Esophagus muscularis mucosa (tissue), 4 donors: ENCODE measurements around the gene ADSL. TPM values are rescaled to one million over a fixed set of nuclear protein-coding genes. Genes with fewer than 3 reads are reported as not detected.

ENCODE experiments used
- DNase-seq: peaks from one replicate; pipeline ENCODE4 v3.0.0-alpha.2; 2017; ENCODE audit errors: extremely low spot score
- H3K27ac ChIP-seq, 4 donors: fragments of 200-600 bp; sonication (generic); replicated peaks in 1 of 4; 1 replicate in 3 of 4; 2 replicates in 1 of 4; pipeline ENCODE4 v1.5.1; 2016 to 2019; ENCODE audit warnings: mild to moderate bottlenecking in 1 of 4
- H3K27me3 ChIP-seq, 4 donors: fragments of 200-600 bp; sonication (generic); one replicate each; pipeline versions ENCODE4 v1.5.1 to v1.6.0; 2016 to 2019
- H3K36me3 ChIP-seq, 4 donors: fragments of 200-600 bp; sonication (generic); one replicate each; pipeline ENCODE4 v1.5.1; 2016 to 2019
- H3K4me1 ChIP-seq, 4 donors: fragments of 200-600 bp; sonication (generic); one replicate each; pipeline ENCODE4 v1.5.1; 2016 to 2019
- H3K4me3 ChIP-seq, 4 donors: fragments of 200-600 bp; sonication (generic); 1 replicate in 2 of 4; 2 replicates in 2 of 4; pipeline ENCODE4 v1.5.1; 2016 to 2019; ENCODE audit warnings: mild to moderate bottlenecking in 4 of 4, moderate library complexity in 1 of 4
- H3K9me3 ChIP-seq, 4 donors: fragments of 200-600 bp; sonication (generic); 1 replicate in 3 of 4; 2 replicates in 1 of 4; pipeline ENCODE4 v1.5.1; 2016 to 2019
- EP300 ChIP-seq: sonication (generic); formaldehyde crosslinking; IDR thresholded peaks from one replicate; pipeline ENCODE4 v1.6.1; 2017; ENCODE audit warnings: antibody characterized with exemption
- POLR2A ChIP-seq: fragments of 450-650 bp; IDR thresholded peaks from one replicate; pipeline ENCODE4 v1.6.1; 2017; ENCODE audit warnings: antibody characterized with exemption, moderate library complexity, mild to moderate bottlenecking, low read depth
- POLR2AphosphoS5 ChIP-seq, 2 donors: sonication (generic); formaldehyde crosslinking; IDR thresholded peaks; one replicate each; pipeline ENCODE4 v1.6.1; 2017; ENCODE audit warnings: antibody characterized with exemption in 2 of 2
- WGBS: methylation state at CpG from one replicate; pipeline ENCODE4 v1.1.5; 2018; 5-methylcytosine and 5-hydroxymethylcytosine counted together
- intact Hi-C: fragments of 100-400 bp; cut with DNase I; formaldehyde crosslinking; loops from one replicate; pipeline ENCODE4 v1.15.1; 2023
- total RNA-seq, 4 donors: library from RNA; depleted of rRNA; stranded (reverse); fragments of >200 nt; gene quantifications; one replicate each; pipeline versions ENCODE4 v1.1.0 to v1.2.1, GENCODE V29; 2016
- TF ChIP-seq, protein P1 (sequence below), 3 experiments: fragments of 200-600 bp in 2 of 3; fragments of 450-650 bp in 1 of 3; sonication (generic) in 2 of 3; IDR thresholded peaks; one replicate each; pipeline ENCODE4 v1.5.1; 2017 to 2019; ENCODE audit warnings: antibody characterized with exemption in 3 of 3, mild to moderate bottlenecking in 2 of 3, moderate library complexity in 1 of 3

The ADSL gene
- total RNA-seq, 4 donors from 2014 or later = 58.7 to 91.1 (median 76.3) TPM

DNA sequence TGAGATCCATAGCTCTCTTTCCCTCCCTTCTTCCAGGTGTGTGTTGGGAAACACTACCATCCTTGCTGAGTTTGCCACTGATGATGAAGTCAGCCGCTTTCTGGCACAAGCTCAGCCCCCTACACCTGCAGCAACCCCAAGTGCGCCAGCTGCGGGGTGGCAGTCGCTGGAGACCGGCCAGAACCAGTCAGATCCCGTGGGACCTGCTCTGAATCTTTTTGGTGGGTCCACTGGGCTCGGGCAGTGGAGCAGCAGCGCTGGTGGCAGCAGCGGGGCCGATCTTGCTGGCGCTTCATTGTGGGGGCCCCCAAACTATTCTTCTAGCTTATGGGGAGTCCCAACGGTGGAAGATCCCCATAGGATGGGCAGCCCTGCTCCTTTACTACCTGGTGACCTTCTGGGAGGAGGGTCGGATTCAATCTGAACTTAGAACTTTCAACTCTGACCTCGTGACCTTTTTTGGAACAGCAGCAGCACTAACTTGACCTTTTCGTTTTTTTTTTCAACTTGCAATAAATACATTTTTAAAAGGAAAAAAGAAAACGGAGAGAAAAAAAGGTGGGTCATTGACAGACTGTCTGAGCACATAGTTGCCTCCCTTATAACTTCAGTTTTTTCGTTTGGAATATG, 23.4 kb upstream of the ADSL start:
- H3K4me1 ChIP-seq = peaks cover 0 to 36% (median 29%) of the 10 kb centered on the region in 4 donors
- intact Hi-C loops = no loop called here
- WGBS = 88% methylated on average over 16 of the region's 17 CpGs
- TF ChIP-seq POLR2A = no peak
- TF ChIP-seq EP300 = no peak
- TF ChIP-seq POLR2AphosphoS5 (IDR thresholded peaks at IDR 0.05) = no peak
- TF ChIP-seq, protein P1, sequence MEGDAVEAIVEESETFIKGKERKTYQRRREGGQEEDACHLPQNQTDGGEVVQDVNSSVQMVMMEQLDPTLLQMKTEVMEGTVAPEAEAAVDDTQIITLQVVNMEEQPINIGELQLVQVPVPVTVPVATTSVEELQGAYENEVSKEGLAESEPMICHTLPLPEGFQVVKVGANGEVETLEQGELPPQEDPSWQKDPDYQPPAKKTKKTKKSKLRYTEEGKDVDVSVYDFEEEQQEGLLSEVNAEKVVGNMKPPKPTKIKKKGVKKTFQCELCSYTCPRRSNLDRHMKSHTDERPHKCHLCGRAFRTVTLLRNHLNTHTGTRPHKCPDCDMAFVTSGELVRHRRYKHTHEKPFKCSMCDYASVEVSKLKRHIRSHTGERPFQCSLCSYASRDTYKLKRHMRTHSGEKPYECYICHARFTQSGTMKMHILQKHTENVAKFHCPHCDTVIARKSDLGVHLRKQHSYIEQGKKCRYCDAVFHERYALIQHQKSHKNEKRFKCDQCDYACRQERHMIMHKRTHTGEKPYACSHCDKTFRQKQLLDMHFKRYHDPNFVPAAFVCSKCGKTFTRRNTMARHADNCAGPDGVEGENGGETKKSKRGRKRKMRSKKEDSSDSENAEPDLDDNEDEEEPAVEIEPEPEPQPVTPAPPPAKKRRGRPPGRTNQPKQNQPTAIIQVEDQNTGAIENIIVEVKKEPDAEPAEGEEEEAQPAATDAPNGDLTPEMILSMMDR (IDR thresholded peaks at IDR 0.05) = no peak
- no peak overlapping the region for H3K4me3 ChIP-seq
- H3K36me3 ChIP-seq = peaks cover 24 to 72% (median 58%) of the 10 kb centered on the region in 4 donors
- H3K27ac ChIP-seq = peak overlapping the region in 1 of 4 donors; percentile 53
- no peaks in the 10 kb centered on the region for H3K9me3 ChIP-seq
- DNase-seq = no peak
- H3K27me3 ChIP-seq = no peaks in the 10 kb centered on the region

DNA sequence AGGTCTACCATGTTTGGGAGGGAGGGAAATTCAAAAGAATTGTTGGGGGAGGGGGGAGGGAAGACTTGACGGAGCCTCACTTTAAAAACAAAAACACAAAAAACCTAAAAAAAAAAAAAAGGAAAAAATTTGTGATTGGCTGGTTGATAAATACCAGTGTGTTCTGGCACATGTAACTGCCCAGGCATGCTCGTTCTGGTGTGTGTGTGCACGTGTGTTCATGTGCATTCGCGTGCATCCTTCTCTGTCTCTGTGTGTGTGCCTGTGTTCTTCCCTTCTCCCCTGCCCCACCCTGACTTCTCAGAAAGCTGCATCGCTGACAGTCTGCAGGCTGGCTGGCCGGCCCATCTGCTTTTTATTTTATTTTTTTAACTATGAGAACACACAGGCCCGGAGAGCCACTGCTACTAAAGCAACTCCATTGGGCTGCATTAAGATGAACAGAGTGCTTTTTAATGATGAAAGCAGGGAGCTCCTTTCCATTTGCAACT, 22.6 kb upstream of the ADSL start:
- H3K4me1 ChIP-seq = peaks cover 0 to 36% (median 29%) of the 10 kb centered on the region in 4 donors
- DNase-seq = no peak
- WGBS = 52% methylated on average over 8 of the region's 8 CpGs
- peak overlapping the region in 3 of 4 donors; percentile 2 to 53 (median 26) for H3K27ac ChIP-seq
- intact Hi-C loops = no loop called here
- TF ChIP-seq POLR2A (no peak), POLR2AphosphoS5 (IDR thresholded peaks at IDR 0.05) (peak in 1 of 2 donors; percentile 6), EP300 (no peak)
- TF ChIP-seq, protein P1 (IDR thresholded peaks at IDR 0.05) = no peak
- no peak overlapping the region for H3K4me3 ChIP-seq
- peaks cover 23 to 64% (median 51%) of the 10 kb centered on the region in 4 donors for H3K36me3 ChIP-seq
- no peaks in the 10 kb centered on the region for H3K27me3 ChIP-seq
- H3K9me3 ChIP-seq = no peaks in the 10 kb centered on the region

DNA sequence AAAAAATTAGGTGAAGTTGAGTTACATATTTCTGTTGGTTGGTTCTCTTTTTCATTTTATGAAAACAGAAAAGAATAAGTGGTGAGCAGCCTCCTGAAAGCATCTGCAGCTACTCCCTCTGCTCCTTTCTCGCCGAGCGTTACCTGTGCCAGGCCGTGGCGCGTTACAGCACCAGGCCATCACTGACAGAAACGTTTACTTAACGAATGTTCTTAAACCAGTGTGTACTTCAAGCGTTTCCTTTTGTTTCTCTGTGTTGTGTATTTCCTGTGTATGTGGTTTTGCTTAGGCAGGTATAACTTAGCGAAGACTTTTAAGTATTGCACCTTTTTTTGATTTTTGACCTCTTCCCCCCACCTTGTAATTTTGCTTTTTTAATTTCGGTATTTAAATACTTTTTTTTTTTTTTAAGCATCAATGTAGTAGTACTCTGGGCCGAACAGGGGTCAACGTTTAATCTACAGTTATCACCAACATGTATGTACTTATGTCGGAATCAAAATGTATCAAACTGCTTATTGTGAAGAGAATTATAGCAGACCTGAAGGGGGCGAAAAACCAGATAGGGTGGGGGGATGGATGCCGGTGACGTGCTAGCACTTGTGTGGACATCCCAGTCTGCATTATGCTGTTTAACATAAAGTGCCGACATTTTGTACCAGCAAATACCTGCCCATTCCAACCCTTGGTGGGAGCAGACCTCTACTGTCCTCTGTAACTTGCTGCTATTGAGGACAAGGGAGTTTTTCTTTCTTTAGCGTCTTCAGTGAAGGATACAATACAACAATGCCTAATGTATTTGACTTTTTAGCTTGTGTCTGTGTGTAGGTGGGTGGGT, 21.6 kb upstream of the ADSL start:
- no peak for DNase-seq
- Histone ChIP-seq H3K9me3 (no peaks in the 10 kb centered on the region), H3K4me3 (no peak overlapping the region), H3K36me3 (peaks cover 23 to 59% (median 44%) of the 10 kb centered on the region in 4 donors), H3K4me1 (peaks cover 0 to 36% (median 29%) of the 10 kb centered on the region in 4 donors), H3K27ac (peak overlapping the region in 3 of 4 donors; percentile 2 to 53 (median 26)), H3K27me3 (no peaks in the 10 kb centered on the region)
- WGBS = 82% methylated on average over 19 of the region's 19 CpGs
- intact Hi-C loops = no loop called here
- TF ChIP-seq POLR2A (no peak), POLR2AphosphoS5 (IDR thresholded peaks at IDR 0.05) (peak in 1 of 2 donors; percentile 36), EP300 (no peak)
- TF ChIP-seq, protein P1 (IDR thresholded peaks at IDR 0.05) = no peak

DNA sequence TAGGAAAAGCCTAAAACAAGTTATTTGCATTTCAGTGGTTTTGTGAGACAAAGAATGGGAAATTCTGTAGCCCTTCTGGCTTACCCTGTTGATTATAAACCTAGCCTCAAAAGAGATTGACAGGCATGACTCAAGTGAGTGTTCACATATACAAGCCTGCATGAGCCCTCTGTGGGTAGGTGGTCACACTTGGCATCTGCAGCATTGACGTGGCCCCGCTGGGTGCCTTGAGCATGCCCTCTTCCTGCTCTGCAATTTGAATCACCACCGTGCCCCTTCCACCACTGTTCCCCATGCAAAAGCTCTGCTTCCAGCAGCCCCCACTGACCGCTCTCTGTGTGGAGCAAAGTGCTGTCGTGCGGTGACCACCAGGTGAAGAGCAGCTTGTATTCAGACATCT, 21.0 kb upstream of the ADSL start:
- Histone ChIP-seq H3K4me3 (no peak overlapping the region), H3K4me1 (peaks cover 0 to 36% (median 29%) of the 10 kb centered on the region in 4 donors), H3K9me3 (no peaks in the 10 kb centered on the region), H3K27ac (no peak overlapping the region), H3K27me3 (no peaks in the 10 kb centered on the region), H3K36me3 (peaks cover 23 to 52% (median 39%) of the 10 kb centered on the region in 4 donors)
- intact Hi-C loops = no loop called here
- TF ChIP-seq POLR2AphosphoS5 (IDR thresholded peaks at IDR 0.05) = no peak
- TF ChIP-seq, protein P1 (IDR thresholded peaks at IDR 0.05) = no peak
- no peak for TF ChIP-seq POLR2A
- no peak for TF ChIP-seq EP300
- no peak for DNase-seq
- 88% methylated on average over 5 of the region's 6 CpGs for WGBS
